Stimulated activated CD8-positive, alpha-beta memory T cell treated with anti-CD3 and anti-CD28 coated beads, Interleukin-4, amount 100 ng/mL, for 1 hour (primary cell): ENCODE results near the gene KMT2E.

ENCODE experiments used
- DNase-seq, 2 donors: peaks; one replicate each; pipeline ENCODE4 v3.0.0-alpha.2; 2020; ENCODE audit warnings: low read depth in 2 of 2, low spot score in 1 of 2

KMT2E gene

DNA sequence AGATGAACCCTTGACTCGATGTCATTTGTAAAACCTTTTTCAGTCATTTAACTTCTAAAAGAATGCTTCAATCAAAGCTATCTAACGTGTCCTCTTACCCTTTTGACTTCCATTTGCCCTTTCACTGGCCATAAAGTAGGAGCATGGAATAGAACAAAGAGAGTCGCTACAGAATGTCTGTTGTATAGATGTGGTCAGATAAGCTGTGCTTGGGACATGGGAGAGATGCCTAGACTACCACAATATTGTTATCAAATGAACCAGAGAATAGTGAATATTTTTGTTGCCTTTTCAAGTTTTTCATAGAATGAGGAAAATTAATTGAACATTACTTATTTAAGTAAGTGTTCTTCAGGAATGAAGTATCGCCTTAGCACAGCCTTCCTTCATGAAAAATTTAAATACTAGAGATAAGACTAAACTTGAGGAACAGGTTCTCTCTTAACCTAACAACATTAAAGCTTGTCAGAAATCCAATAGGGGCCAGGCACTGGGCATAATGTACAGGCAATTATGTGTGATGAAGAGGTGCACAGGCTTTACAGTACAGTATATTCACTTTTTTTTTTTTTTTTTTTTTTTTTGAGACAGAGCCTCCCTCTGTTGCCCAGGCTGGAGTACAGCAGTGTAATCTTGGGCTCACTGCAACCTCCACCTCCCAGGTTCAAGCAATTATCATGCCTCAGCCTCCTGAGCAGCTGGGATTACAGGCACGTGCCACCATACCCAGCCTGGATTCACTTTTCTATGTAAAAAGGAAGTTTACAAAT, 7.5 kb upstream of the KMT2E start:
- DNase-seq = no peak

DNA sequence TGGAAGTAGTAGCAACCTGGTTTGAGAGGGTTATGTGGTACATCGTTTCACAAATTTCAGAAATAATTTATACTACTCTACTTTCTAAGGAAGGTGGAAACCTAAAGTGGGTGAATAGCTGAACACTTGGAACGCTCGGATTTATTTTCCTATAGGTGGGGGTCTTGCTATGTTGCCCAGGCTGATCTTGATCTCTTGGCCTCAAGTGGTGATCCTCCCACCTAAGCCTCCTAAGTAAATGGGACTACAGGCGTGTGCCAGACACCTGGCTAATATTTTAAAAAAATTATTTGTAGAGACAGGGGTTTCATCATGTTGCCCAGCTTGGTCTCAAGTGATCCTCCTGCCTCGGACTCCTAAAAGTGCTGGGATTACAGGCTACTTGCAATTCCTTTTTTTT, 6.7 kb upstream of the KMT2E start:
- DNase-seq = no peak

DNA sequence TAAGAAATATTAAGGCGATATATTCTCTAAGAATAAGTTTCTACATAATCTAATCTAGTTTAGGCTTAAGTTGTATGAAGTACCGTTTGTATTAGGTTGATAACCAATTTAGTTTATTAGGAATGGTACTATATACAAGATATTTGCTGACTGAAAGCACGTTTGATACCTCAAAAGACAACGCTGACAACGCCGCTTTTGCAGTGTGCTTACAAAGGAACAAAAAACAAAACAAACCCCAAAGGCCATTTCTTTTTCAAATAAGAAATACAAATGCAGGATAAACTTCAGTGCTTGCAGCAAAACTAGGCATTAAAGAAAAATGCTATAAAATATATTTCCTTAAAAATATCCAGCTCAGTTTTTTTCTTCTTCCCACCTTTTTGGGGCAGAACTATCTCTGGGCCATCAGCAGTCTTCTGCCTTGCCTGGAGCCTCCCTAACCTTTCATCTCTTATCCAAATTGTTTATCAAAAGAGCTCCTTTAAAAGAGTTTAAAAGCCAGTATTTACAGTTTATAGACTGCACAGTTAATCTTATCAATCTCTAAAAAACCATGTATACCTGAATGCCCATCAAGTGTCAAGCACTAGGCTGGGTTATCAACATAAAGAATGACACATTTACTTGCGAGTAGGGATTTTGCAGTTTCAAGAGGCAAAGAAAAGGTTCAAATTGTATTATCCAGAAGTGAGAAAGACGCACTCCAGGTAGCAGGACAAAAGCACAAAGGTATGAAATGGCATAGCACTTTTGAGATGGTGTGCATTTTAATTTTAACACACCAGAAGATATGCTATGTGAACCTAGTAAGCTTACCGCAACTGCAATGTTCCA, 4.1 kb upstream of the KMT2E start:
- no peak for DNase-seq

DNA sequence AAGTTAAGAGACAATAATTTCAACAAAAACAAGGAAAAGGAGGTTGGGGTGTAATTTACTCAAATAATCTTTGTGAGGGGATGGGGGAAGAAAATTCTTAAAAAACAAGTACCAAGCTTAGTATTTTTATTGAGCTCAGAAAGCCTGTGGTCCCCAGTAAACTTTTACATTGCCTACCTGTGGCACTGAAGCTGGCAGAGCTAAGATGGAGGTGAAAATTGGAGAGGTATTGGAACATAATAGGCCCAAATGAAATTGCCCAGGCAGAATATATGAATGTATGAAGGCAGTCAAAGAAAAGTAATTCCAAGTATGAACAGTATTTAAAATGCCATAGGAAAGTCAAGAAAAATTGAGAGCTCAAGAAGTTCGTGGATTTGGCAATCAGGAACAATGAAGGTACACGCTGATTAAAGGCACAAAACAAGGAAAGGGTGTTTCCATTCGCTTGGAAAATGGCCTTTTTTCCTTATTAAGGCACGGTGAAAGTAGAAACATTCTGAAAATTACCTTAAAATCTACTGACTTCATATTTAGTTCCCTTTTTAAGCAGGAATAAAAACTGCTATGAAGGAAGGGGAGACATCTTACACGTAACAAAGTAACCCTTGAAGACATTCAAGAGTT, 3.4 kb upstream of the KMT2E start:
- DNase-seq = no peak

DNA sequence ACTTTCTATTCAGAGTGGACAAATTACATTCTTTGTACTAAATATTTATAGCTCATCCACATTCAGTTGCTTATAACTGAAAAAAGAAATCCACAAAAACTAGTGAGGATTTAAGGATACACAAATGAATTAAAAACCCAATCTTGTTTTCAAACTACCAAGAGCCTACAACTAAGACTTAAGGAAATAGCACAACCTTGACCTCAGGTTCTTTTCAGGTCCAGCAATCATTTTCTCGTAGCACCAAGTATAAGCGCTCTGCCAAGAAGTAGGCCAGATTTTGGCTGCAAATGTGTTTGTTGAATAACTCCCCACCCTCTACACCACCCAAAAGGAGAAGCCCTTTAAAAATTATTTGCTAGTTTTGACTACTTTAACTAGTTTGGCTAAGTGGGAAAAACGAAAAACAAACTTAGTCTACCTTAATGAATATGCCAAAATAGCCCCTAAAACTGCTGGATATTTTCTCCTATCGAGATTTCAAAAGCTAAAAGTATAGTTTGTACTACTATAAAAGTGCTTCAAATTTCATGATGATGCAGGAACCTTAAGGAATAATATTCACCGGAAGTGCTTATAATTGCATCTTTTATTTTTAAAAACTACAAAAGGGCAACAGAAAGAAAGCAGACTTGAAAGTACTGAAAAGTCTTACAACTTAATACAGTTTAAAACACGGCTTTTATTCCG, 2.7 kb upstream of the KMT2E start:
- no peak for DNase-seq

DNA sequence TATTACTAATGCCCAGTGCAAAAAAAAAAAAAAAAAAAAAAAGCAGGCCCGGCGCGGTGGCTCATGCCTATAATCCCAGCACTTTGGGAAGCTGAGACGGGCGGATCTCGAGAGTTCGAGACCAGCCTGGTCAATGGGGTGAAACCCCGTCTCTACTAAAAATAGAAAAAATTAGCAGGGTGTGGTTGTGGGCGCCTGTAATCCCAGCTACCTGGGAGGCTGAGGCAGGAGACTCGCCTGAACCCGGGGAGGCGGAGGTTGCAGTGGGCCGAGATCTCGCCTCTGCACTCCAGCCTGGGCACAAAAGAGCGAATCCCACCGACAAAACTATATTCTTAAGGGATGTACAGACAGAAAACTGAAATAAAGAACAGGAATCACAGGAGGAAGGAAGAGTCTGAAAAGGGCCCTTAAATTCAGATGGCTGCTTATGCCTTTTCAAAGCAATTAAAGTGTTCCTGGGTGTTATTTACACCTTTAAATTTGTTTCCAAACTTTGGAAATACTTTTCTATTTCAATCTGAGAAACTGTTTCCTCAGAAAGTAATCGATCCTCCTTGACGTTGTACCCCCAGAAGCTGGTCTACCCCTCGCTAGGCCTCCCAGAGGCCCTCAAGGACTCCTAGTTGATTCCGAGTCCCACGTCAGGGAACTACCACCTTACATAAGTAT, 2.0 kb upstream of the KMT2E start:
- DNase-seq = no peak

DNA sequence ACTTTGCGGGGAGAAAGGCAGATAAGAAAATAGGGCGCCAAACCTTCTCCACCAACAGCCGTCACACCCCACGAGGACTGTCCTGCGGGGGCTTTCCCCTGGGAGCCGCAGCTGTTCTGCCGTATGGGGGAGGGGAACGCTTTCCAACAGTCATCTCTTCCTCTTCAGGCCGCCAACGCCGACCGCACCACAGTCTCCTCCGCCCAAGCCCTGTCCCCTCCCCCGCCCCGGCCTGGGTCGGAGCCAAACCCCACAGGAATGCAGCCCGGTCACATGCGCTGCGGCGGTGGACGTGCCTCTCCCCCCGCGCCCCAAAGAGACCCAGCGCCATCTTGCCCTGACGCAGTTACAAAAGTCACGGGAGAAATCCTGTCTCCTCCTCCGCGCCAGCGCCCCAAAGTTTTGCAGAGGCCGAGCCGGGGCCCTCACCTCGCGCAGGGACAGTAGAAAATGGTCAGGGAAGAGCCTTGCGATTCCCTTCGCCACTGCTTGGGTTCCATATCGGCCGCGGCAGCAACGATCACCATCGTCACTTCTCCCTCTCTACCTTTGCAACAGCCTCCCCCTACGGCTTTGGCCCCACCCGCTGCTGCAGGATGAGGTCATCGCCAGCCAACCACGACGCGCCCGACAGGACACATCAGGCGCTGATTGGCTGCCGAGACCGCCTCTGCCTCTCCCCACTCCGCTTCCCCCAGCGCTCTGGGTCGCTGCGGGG, 1.3 kb upstream of the KMT2E start:
- DNase-seq = peak; percentile 98 to 100

DNA sequence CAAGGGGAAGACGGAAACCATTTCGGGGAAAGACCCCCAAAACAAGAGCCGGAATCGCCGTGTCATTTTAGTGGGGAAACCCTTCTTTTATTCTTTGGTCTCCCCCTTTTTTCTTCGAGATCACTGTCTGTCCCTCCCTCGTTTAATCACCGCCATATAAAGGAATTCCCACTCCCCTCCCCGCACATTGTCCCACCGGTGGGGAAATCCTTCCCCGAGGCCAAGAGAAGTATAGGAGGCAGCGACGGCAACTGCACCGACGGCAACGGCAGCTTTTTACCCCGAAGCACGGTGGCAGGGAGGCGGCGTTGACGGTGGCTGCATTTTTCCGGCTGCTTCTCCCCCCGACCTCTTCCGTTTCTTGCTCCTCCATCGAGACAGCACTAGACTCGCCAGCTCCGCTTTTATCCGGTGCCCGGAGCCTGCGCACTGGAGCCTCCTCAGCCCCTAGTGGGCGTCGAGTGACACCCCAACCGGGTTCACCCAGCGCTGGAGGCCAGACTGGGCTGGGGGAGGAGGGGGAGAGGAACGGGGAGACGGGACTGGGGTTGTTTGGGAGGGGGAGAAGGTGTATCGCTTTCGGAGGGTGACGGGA, 687 bp upstream of the KMT2E start:
- DNase-seq = peak; percentile 87 to 92

DNA sequence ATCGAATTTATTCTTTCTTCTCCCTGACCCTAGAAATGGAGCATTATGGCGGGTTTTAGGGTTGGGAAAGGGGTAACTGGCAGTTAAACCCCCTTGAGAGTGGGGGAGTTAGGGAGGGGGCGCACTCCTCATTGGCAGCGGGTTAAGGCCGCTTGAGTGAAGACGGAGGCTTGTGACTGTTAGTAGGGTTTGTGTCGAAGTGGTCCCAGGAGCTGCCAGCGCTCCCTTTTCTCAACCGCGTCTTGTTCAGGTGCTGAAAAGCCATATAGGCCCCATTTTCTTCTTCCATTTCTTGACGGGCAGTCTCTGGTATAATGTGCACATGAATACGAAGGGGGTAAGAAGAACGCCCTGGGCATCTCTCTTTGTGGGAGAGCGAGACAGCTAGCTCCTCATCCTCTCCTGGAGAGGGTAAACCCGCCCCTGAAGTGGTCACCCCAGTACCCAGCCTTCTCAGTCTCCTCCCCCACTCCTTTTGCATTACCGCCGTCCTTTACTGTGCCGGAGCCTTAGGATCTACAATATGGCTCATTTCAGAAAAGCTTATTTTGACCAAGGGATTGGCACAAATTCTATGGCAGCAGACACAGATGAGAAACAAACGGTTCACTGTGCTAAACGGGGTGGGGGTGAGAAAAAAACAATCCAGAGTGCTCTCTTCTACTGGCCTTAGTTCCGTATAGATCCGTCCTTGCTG, 836 bp downstream of the KMT2E start:
- DNase-seq = peak in 1 of 2 donors; percentile 37

DNA sequence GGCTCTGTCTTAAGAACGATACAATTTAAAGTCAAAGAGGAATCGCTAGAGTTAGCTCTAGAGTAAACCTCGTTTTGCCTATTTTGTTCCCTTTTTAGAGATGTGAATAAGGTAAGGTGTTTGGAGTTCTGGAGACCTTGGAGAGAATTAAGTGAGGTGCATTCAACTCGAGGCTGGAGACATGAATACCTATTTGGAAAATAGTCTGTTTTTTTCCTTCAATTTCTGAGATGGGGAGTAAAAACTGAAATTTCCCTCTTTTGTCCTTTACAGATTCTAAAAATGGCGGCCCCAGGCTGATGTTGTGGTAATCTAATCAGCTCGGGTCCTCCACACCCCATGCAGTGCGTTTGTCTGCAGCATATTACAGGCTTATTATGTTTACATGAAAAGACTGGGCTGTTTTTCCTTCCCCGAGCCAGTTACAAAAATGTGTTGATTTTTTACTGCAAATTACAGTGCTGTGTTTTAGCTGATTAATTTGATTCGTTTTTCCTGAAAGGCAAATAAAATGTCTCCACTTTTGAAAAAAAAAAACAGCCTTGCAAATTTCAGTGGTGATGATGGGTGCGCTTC, 1.5 kb downstream of the KMT2E start:
- DNase-seq = no peak

DNA sequence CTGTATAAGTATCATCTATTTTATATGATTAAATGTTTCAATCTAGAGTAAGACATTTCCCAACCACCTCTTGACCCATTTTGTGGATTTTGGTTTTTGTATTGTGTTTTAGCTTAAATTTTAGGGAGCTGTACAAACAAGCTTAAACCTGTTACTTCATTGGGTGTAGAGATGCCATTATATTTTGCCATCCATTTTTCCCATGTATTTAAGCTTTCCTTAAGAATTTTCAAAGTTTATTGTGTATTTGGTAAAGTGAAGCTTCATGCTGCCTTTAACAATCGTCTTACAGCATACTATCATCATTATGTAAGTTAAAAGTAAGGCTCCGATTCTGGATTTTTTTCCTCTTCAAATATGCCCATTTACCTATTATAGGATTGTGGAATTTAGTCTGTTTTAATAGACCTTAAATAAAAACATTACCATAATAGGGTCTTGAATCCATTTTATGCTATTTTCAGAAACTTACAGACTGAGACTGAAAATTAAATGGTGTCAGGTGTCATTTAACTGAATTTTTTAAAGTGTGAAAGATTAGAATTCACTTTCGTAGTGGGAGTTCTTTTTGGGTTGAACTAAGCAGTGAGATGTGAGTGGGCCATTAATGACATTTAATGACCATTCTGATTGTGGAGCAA, 2.2 kb downstream of the KMT2E start:
- no peak for DNase-seq

DNA sequence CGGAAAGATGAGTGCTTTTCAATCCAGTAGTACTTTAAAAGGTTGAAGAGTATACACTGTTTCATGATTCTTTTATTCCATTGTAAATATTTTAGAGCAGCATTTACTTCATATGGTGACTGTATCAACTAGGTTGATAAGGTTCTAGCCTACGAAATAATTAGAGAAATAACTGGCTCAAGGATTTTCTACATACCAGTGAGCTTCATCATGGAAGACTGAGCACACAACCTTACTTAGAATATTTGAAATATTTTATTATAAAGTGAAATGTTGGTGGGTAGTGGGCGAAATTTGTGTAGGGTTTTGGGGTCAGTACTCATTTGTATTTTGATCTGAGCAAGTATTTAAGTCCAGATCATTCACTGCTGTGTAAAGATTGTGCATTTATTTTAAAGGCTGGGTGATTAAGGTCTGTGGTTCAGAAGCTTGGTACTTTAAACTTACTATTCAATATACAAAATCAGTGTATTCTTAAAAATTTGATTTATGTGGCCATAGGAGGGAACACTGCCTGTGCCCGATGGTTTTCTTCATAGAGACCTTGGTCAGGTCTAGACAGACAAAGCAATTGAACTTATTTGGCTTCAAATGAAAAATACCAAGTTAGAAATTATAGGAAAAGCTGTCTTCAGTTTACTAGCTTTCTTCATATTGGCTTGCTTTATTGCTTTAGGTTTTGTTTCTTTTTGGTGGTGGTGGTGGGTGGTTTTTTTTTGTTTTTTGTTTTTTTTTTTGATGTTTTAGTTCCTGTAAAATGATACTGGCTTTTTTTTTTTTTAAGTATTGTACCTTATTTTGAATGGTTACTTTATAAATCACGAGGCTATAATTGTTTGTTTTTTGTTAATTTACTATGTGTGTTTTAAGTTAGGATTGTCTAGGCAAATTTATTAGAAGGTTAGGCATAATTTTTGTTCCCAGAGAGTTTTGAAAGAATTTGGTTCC, 3.0 kb downstream of the KMT2E start:
- no peak for DNase-seq

DNA sequence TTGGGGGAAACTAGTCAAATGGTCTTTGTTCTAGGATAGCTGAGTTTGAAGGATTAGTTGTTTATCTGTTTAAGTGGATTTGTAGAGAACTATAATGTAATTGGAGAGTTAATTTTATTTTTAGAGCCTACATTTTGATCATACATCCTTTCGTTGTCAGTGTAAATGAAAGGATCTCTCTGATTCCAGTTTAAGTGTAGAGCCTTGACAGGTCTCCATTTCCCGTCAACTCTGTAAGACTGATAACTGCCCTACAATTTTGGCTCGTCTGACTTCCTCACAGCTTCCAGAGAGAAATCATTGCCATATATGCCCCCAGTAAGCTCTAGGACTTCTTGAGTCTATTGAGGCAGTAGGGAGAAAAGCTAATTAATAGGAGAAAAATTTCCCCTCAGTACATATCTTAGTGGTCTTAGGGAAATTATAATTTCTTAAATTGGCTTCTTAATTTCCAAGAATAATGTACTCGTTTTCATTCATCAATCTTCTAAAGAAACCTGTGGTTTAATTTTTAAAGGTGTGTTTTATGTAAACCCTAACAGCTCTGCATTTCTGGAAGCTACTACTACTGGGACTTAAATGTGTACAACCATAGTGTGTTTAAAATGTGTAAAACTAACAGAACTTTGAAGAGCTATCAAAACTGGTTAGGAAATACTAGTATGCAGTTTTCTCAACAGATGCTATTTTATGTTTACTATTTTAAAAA, 3.8 kb downstream of the KMT2E start:
- no peak for DNase-seq

DNA sequence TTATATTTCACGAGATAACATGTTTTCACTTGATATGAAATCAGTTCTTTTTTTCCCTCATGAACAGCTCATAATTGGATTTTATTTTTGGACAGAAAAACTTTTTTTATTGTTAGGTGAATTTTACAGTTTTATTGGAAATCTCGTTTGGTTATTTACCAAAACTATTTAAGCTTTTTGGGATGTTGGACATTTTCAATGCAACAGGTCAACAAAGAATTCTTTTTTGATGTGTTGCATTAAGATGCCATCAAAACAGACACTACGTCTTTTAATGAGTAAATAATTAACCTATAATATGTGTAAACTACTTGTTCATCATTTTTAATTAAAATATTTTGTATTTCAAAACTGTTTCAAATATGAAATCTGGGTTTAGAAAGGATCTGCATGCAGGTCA, 5.3 kb downstream of the KMT2E start:
- no peak for DNase-seq

DNA sequence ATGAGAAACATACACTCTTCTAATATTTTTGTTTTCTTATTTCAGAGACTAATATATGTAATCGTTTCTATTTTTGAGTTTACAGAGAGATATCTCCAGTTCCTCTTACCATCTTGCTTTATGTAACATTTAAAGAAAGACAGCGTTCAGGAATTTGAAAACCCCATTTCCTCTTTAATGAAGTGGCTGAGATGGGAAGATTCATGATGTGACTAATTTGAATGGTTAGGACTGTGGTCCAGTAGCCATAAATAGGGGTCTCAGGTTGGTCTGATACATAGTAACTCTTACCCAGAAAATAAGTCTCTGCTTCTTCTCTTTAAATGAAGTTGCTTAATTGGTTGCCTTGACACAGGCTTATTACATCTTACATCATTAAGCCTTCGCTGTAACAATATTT, 6.9 kb downstream of the KMT2E start:
- no peak for DNase-seq

DNA sequence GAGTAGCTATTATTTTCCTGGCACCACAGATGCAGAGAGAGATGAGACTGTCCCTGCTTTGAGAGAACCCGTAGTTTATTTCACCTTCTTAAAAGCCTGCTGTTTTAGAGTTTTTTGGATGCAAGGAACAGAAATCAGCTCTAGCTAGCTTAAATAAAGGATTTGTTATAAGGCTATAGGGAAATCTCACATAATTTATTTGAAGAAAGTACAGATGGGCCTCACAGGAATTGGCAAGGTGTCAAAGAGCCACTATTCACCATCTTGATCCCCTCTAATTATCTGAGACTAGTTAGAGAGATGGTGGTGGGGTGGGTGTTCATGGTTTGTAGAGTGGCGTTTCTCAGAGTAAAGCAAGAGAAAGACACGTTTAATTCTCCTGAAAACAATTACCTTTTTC, 7.3 kb downstream of the KMT2E start:
- no peak for DNase-seq

DNA sequence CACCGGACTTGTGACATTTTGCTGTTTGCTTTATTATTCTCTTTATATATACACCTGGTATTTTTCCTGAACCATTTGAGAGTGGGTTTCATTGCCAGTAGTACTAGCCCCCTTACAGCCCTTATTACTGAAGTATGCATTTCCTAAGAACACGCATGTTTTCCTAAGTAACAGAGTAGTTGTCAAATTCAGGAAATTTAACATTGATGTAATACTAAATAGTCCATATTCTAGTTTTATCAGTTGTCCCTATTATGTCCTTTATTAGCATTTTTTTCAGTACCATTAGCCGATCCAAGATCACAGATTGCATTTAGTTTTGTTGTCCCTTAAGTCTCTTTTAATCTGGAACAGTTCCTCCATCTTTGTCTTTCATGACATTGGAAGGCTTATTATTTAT, 8.0 kb downstream of the KMT2E start:
- no peak for DNase-seq
